Neural progenitor cell (in vitro differentiated cells): ENCODE measurements around the gene PMVK.

Experiments used
- CTCF ChIP-seq: fragments of 200-600 bp; sonication (generic); IDR thresholded peaks from 2 replicates; pipeline ENCODE4 v1.5.1; 2017; ENCODE audit warnings: antibody characterized with exemption, mild to moderate bottlenecking
- EZH2 ChIP-seq: fragments of 200-600 bp; sonication (generic); IDR thresholded peaks from 2 replicates; pipeline ENCODE4 v1.6.1; 2017; ENCODE audit warnings: antibody characterized with exemption, mild to moderate bottlenecking, moderate library complexity
- EZH2phosphoT487 ChIP-seq: fragments of 200-600 bp; sonication (generic); IDR thresholded peaks from 2 replicates; pipeline ENCODE4 v1.6.1; 2017; ENCODE audit warnings: antibody characterized with exemption

DNA sequence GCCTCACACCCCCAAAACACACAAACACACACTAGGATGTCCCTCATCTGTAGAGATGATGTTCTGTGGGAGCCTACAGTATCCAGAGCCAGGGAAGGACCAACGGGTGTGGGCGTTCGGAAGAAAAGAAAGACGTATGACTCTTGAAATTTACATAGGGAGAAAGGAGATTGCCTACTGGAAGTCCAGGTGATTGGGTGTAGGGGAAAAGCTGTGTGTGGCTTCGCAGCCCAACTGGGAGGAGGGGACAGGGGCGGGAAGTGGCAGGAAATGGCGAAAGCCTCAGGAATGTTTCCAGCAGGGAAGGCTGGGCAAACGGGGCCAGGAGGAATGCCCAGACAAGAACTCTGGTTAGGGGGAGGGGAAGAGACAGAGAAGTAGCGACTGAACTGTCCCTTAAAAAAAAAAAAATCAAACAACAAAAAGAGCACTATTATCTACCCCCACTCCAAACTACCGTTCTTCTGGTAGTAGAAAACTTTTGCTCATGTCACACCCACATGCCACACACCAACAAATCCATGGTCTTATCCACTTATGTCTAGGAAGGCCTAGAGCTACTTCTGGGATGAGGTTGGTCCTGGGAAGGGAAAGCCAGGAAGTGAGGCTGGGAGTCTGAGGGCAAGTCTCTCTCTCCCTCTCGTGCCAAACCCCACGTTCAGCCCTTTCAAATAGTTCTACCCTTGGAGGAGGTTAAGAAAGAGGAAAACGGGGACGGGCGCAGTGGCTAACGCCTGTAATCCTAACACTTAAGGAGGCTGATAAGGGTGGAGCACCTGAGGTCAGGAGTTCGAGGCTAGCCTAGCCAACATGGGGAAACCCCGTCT, 36.2 kb upstream of the PMVK start:
- TF ChIP-seq CTCF (no peak), EZH2phosphoT487 (no peak), EZH2 (no peak)
